GM12878 (cell line): Measurements from ENCODE around the gene NFYC. TPM values are rescaled to one million over a fixed set of nuclear protein-coding genes. Genes with fewer than 3 reads are reported as not detected.

Experiments
- ATAC-seq: fragments of 200-7000 bp; cut with Tn5 transposase; 3 replicates; pipeline ENCODE4 v1.9.1; 2020; ENCODE audit warnings: mild to moderate bottlenecking, moderate library complexity
- BruUV-seq: library from RNA; stranded (reverse); fragments of 400-500 nt; replicated peaks from 2 replicates; lab custom pipeline; 2021; lab: Mats Ljungman, UMichigan
- CTCF ChIA-PET: fragments of 300-600 bp; sonication (Branson Sonifier 250); formaldehyde crosslinking; extraction: SDS; loops from one replicate; lab custom pipeline; 2021; ENCODE audit warnings: inconsistent platforms; lab: Yijun Ruan, JAX
- POLR2A ChIA-PET: fragments of 350-600 bp; formaldehyde crosslinking; extraction: SDS; loops from one replicate; lab custom pipeline; 2021; ENCODE audit warnings: inconsistent platforms; lab: Charles Lee
- RAD21 ChIA-PET: fragments of 300-600 bp; sonication (Branson Sonifier 250); formaldehyde crosslinking; loops from one replicate; lab custom pipeline; 2023; ENCODE audit warnings: antibody characterized with exemption; ENCODE audit not compliant: unreplicated experiment; lab: Charles Lee
- SMC1A ChIA-PET: fragments of 300-600 bp; sonication (Branson Sonifier 250); formaldehyde crosslinking; loops from one replicate; lab custom pipeline; 2023; ENCODE audit not compliant: unreplicated experiment, uncharacterized antibody; lab: Charles Lee
- DNase-seq: peaks from one replicate; pipeline ENCODE4 v3.0.0-alpha.2; 2011; ENCODE audit warnings: low read depth, low spot score
- FAIRE-seq: peaks from 3 replicates; lab custom pipeline; 2011; peaks lifted over from hg19 to GRCh38; lab: Jason Lieb, UNC
- H2AFZ ChIP-seq: 2 replicates; pipeline ENCODE4 v1.6.0; 2011; ENCODE audit warnings: low read depth, low read length, control low read depth; ENCODE audit not compliant: control insufficient read depth
- H3K27ac ChIP-seq: 2 replicates; pipeline ENCODE4 v1.5.1; 2011; ENCODE audit warnings: control low read depth; ENCODE audit not compliant: control insufficient read depth, insufficient read depth
- H3K27me3 ChIP-seq, 2 experiments: replicated peaks in 1 of 2; 2 replicates each; pipeline versions ENCODE4 v1.6.0 to v1.6.1; 2011; ENCODE audit warnings: low read length in 1 of 2; ENCODE audit not compliant: control insufficient read depth in 2 of 2, insufficient read depth in 2 of 2
- H3K36me3 ChIP-seq, 2 experiments: 2 replicates each; pipeline ENCODE4 v1.5.1; 2011; ENCODE audit warnings: low read length in 1 of 2; ENCODE audit not compliant: control insufficient read depth in 2 of 2, insufficient read depth in 2 of 2
- H3K4me1 ChIP-seq: 2 replicates; pipeline ENCODE4 v1.6.1; 2011; ENCODE audit warnings: mild to moderate bottlenecking, low read length, moderate library complexity, mixed read lengths; ENCODE audit not compliant: control insufficient read depth, insufficient read depth
- H3K4me2 ChIP-seq: 2 replicates; pipeline ENCODE4 v1.6.0; 2011; ENCODE audit warnings: control low read depth; ENCODE audit not compliant: control insufficient read depth, insufficient read depth
- H3K4me3 ChIP-seq: fragments of 200-600 bp; sonication (generic); 2 replicates; pipeline ENCODE4 v1.5.1; 2016
- H3K79me2 ChIP-seq: 2 replicates; pipeline ENCODE4 v1.6.0; 2011; ENCODE audit warnings: low read length; ENCODE audit not compliant: control insufficient read depth, insufficient read depth
- H3K9ac ChIP-seq: 2 replicates; pipeline ENCODE4 v1.8.0; 2011; ENCODE audit warnings: low read length, control low read depth, mixed read lengths; ENCODE audit not compliant: control insufficient read depth, insufficient read depth
- H3K9me3 ChIP-seq: replicated peaks from 3 replicates; pipeline ENCODE4 v1.5.1; 2011; ENCODE audit warnings: mild to moderate bottlenecking, low read length; ENCODE audit not compliant: control insufficient read depth, insufficient read depth
- H4K20me1 ChIP-seq: 2 replicates; pipeline ENCODE4 v1.6.0; 2011; ENCODE audit not compliant: control insufficient read depth, insufficient read depth
- ASH2L ChIP-seq: fragments of 300-600, 200-600 bp; sonication (generic); IDR thresholded peaks from 2 replicates; pipeline ENCODE4 v1.6.1; 2017; ENCODE audit warnings: low read depth, mild to moderate bottlenecking, borderline replicate concordance
- BRCA1 ChIP-seq: IDR thresholded peaks from 2 replicates; pipeline ENCODE4 v1.6.1; 2011; ENCODE audit warnings: low read depth, low read length, improper control_type of control experiment
- MEF2A ChIP-seq: IDR thresholded peaks from 2 replicates; pipeline ENCODE4 v1.6.1; 2011; ENCODE audit warnings: low read depth, mild to moderate bottlenecking, low read length, moderate library complexity; ENCODE audit not compliant: insufficient read depth
- ZBTB33 ChIP-seq: fragments of 450-650 bp; IDR thresholded peaks from 2 replicates; pipeline ENCODE4 v1.6.1; 2017; ENCODE audit warnings: mild to moderate bottlenecking
- WGBS: methylation state at CpG from one replicate; pipeline ENCODE4 v1.1.6; 2016; ENCODE audit warnings: low lambda C conversion rate; ENCODE audit not compliant: insufficient replicate concordance, insufficient coverage; ENCODE audit errors: missing lambda C conversion rate; 5-methylcytosine and 5-hydroxymethylcytosine counted together
- in situ Hi-C: fragments of 300-500 bp; cut with MboI; formaldehyde crosslinking; loops from 9 replicates; pipeline ENCODE4 v1.14.3; 2018; ENCODE audit warnings: mixed read lengths
- intact Hi-C: fragments of 100-400 bp; cut with micrococcal nuclease; formaldehyde crosslinking; loops from one replicate; pipeline ENCODE4 v1.14.2; 2022; ENCODE audit not compliant: unreplicated experiment
- polyA plus RNA-seq, 11 experiments: library from polyadenylated mRNA; depleted of rRNA in 4 of 11; unstranded in 6 of 11; stranded (reverse) in 5 of 11; fragments of >200 nt; fragmentation: Nextera tagmentation in 4 of 11; fragmentation: Illumina TruSeq in 1 of 11; extraction: Ambion mirVana in 4 of 11; extraction: Trizol in 1 of 11; gene quantifications; 1 replicate in 1 of 11; 2 replicates in 10 of 11; pipeline versions ENCODE4 v1.2.1 to v1.2.3, GENCODE V29; 2011 to 2016; ENCODE audit warnings: inconsistent platforms in 2 of 11, missing spikeins in 2 of 11, low read depth in 1 of 11
- total RNA-seq, 4 experiments: library from RNA; depleted of rRNA in 3 of 4; stranded (reverse); fragments of >200 nt in 3 of 4; fragmentation: Illumina TruSeq in 1 of 4; extraction: Trizol in 1 of 4; gene quantifications; 2 replicates each; pipeline versions ENCODE4 v1.2.1 to v1.2.3, GENCODE V29; 2013 to 2021
- TF ChIP-seq, protein P1 (sequence below): fragments of 450-650 bp; formaldehyde crosslinking; IDR thresholded peaks from 2 replicates; pipeline ENCODE4 v1.4.0; 2022; ENCODE audit warnings: mild to moderate bottlenecking, moderate library complexity
- TF ChIP-seq, protein P2 (sequence below): IDR thresholded peaks from 2 replicates; pipeline ENCODE4 v1.6.1; 2011; ENCODE audit warnings: borderline replicate concordance, low read depth, mild to moderate bottlenecking, moderate library complexity, mixed read lengths, low read length; ENCODE audit not compliant: insufficient read depth; ENCODE audit errors: extremely low read length

The NFYC gene
- total and polyA plus RNA-seq, 10 of the 15 experiments (the other 5 are each of a cell fraction or from before 2014, with no cell fraction given): 4.3 to 84.2 (median 58.3) TPM

- no TSS peak for BruUV-seq
- intact Hi-C loops (no loop called here), in situ Hi-C loops (no loop called here)
- Histone ChIP-seq H3K9me3 (no peaks in the 10 kb centered on the region), H3K4me3 (no peak overlapping the region), H3K4me2 (no peak overlapping the region)
- DNase-seq: no peak
- CTCF ChIA-PET: interaction anchor here (1.8 kb wide), 1 partner anchor 167 kb away, joined by 4 read pairs; no protein-coding TSS in a partner anchor
- TF ChIP-seq BRCA1 (no peak), ASH2L (no peak), ZBTB33 (no peak), MEF2A (no peak)
- TF ChIP-seq, protein P1, sequence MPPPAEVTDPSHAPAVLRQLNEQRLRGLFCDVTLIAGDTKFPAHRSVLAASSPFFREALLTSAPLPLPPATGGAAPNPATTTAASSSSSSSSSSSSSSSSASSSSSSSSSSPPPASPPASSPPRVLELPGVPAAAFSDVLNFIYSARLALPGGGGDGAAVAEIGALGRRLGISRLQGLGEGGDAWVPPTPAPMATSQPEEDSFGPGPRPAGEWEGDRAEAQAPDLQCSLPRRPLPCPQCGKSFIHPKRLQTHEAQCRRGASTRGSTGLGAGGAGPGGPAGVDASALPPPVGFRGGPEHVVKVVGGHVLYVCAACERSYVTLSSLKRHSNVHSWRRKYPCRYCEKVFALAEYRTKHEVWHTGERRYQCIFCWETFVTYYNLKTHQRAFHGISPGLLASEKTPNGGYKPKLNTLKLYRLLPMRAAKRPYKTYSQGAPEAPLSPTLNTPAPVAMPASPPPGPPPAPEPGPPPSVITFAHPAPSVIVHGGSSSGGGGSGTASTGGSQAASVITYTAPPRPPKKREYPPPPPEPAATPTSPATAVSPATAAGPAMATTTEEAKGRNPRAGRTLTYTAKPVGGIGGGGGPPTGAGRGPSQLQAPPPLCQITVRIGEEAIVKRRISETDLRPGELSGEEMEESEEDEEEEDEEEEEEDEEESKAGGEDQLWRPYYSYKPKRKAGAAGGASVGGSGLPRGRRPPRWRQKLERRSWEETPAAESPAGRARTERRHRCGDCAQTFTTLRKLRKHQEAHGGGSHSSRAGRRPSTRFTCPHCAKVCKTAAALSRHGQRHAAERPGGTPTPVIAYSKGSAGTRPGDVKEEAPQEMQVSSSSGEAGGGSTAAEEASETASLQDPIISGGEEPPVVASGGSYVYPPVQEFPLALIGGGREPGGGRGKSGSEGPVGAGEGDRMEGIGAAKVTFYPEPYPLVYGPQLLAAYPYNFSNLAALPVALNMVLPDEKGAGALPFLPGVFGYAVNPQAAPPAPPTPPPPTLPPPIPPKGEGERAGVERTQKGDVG: no peak
- TF ChIP-seq, protein P2, sequence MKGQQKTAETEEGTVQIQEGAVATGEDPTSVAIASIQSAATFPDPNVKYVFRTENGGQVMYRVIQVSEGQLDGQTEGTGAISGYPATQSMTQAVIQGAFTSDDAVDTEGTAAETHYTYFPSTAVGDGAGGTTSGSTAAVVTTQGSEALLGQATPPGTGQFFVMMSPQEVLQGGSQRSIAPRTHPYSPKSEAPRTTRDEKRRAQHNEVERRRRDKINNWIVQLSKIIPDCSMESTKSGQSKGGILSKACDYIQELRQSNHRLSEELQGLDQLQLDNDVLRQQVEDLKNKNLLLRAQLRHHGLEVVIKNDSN: no peak
- TF ChIP-seq, all 136 proteins: peak for 0
- WGBS: 60% methylated on average over 6 of the region's 7 CpGs
- Histone ChIP-seq H2AFZ (no peak overlapping the region), H3K27ac (no peak overlapping the region), H3K4me1 (peaks cover 4% of the 10 kb centered on the region; the same call in 1 of the 2 replicates), H3K36me3 (no peaks in the 10 kb centered on the region), H3K79me2 (no peaks in the 10 kb centered on the region), H3K9ac (no peak overlapping the region), H4K20me1 (no peaks in the 10 kb centered on the region), H3K27me3 (peaks cover 4 to 8% of the 10 kb centered on the region in 2 experiments; a peak in 3 of 4 replicates)
- ChIA-PET POLR2A (no interaction called here), SMC1A (no interaction called here), RAD21 (no interaction called here)
- ATAC-seq (no peak), FAIRE-seq (no peak)
Measured at GRCh38 chr1:40785446-40785845, 93.9 kb downstream of the NFYC start.
